H1 (cell line): ENCODE measurements around the gene OBSCN. TPM values are rescaled to one million over a fixed set of nuclear protein-coding genes. Genes with fewer than 3 reads are reported as not detected.

Experiments
- CTCF ChIA-PET: fragments of 300-600 bp; sonication (Branson Sonifier 250); formaldehyde crosslinking; loops from one replicate; lab custom pipeline; 2021; ENCODE audit not compliant: partially characterized antibody; lab: Charles Lee
- POLR2A ChIA-PET: fragments of 300-600 bp; sonication (Branson Sonifier 250); formaldehyde crosslinking; loops from one replicate; lab custom pipeline; 2021; ENCODE audit warnings: inconsistent platforms; ENCODE audit not compliant: partially characterized antibody; lab: Charles Lee
- DNase-seq, 2 experiments: peaks; one replicate each; pipeline versions ENCODE4 v3.0.0 to v3.0.0-alpha.2; 2010 to 2022; ENCODE audit warnings: low spot score in 2 of 2, low read depth in 1 of 2, mixed read lengths in 1 of 2
- FAIRE-seq: peaks from 2 replicates; lab custom pipeline; 2011; peaks lifted over from hg19 to GRCh38; lab: Jason Lieb, UNC
- H2AFZ ChIP-seq: 2 replicates; pipeline ENCODE4 v1.8.1; 2012; ENCODE audit warnings: low read length, inconsistent platforms
- H2AK5ac ChIP-seq: 2 replicates; pipeline ENCODE4 v1.6.1; 2013; ENCODE audit warnings: low read depth, low read length
- H2BK120ac ChIP-seq: replicated peaks from 2 replicates; pipeline ENCODE3; 2013; ENCODE audit warnings: low read depth, low read length, inconsistent platforms
- H2BK12ac ChIP-seq: 2 replicates; pipeline ENCODE4 v1.6.1; 2013; ENCODE audit warnings: low read depth, low read length
- H2BK15ac ChIP-seq: 2 replicates; pipeline ENCODE4 v1.6.1; 2013; ENCODE audit warnings: low read length
- H2BK20ac ChIP-seq: 2 replicates; pipeline ENCODE4 v1.6.1; 2013; ENCODE audit warnings: low read length
- H2BK5ac ChIP-seq: 2 replicates; pipeline ENCODE4 v1.6.1; 2013; ENCODE audit warnings: low read depth, low read length
- H3K14ac ChIP-seq: 2 replicates; pipeline ENCODE4 v1.6.1; 2013; ENCODE audit warnings: inconsistent platforms; ENCODE audit not compliant: insufficient read length
- H3K18ac ChIP-seq: 2 replicates; pipeline ENCODE4 v1.6.1; 2013; ENCODE audit warnings: low read length; ENCODE audit errors: extremely low read depth
- H3K23ac ChIP-seq: 2 replicates; pipeline ENCODE4 v1.6.1; 2013; ENCODE audit warnings: inconsistent platforms; ENCODE audit not compliant: insufficient read length
- H3K23me2 ChIP-seq: 2 replicates; pipeline ENCODE4 v1.6.1; 2013; ENCODE audit warnings: low read depth, low read length
- H3K27ac ChIP-seq: 2 replicates; pipeline ENCODE4 v1.6.1; 2011; ENCODE audit warnings: low read depth, low read length, inconsistent platforms
- H3K27me3 ChIP-seq, 4 experiments: replicated peaks in 1 of 4; 1 replicate in 1 of 4; 2 replicates in 3 of 4; pipeline versions ENCODE4 v1.6.1 to v1.8.1; 2011 to 2013; ENCODE audit warnings: low read length in 3 of 4, mild to moderate bottlenecking in 3 of 4, inconsistent platforms in 2 of 4, mixed read lengths in 2 of 4, moderate library complexity in 1 of 4; ENCODE audit not compliant: control insufficient read depth in 3 of 4, insufficient read depth in 3 of 4; ENCODE audit errors: extremely low read depth in 1 of 4
- H3K36me3 ChIP-seq, 4 experiments: 2 replicates each; pipeline versions ENCODE4 v1.6.1 to v1.8.1; 2011 to 2013; ENCODE audit warnings: mild to moderate bottlenecking in 4 of 4, low read length in 3 of 4, moderate library complexity in 2 of 4, control low read depth in 1 of 4, inconsistent platforms in 1 of 4; ENCODE audit not compliant: insufficient read depth in 4 of 4, control insufficient read depth in 2 of 4
- H3K4ac ChIP-seq: replicated peaks from 2 replicates; pipeline ENCODE3; 2013; ENCODE audit warnings: low read length, low read depth, mixed read lengths, inconsistent platforms; ENCODE audit not compliant: insufficient read length
- H3K4me1 ChIP-seq, 4 experiments: replicated peaks in 1 of 4; 1 replicate in 1 of 4; 2 replicates in 3 of 4; pipeline versions ENCODE4 v1.6.1 to v1.8.1; 2011 to 2013; ENCODE audit warnings: low read length in 3 of 4, inconsistent platforms in 2 of 4, mixed read lengths in 1 of 4; ENCODE audit not compliant: insufficient read depth in 4 of 4, control insufficient read depth in 3 of 4
- H3K4me2 ChIP-seq, 2 experiments: 2 replicates each; pipeline versions ENCODE4 v1.6.1 to v1.8.1; 2011 to 2013; ENCODE audit warnings: low read depth in 2 of 2, low read length in 2 of 2, control low read depth in 1 of 2, inconsistent platforms in 1 of 2, mild to moderate bottlenecking in 1 of 2; ENCODE audit not compliant: insufficient read depth in 1 of 2
- H3K4me3 ChIP-seq, 4 experiments: fragments of 200-600, 300-600 bp in 1 of 4; sonication (generic), shearing (Covaris generic), sonication (Bioruptor Twin) in 1 of 4; 2 replicates each; pipeline versions ENCODE4 v1.5.1 to v1.8.1; 2011 to 2016; ENCODE audit warnings: low read length in 4 of 4, low read depth in 3 of 4, control low read depth in 2 of 4, inconsistent platforms in 2 of 4, mild to moderate bottlenecking in 2 of 4, mixed read lengths in 1 of 4, moderate library complexity in 1 of 4; ENCODE audit not compliant: insufficient read depth in 2 of 4; ENCODE audit errors: extremely low read depth in 1 of 4
- H3K56ac ChIP-seq: replicated peaks from 2 replicates; pipeline ENCODE3; 2013; ENCODE audit warnings: low read depth, mild to moderate bottlenecking, mixed read lengths, low read length, inconsistent platforms; ENCODE audit not compliant: insufficient read length
- H3K79me1 ChIP-seq: 2 replicates; pipeline ENCODE4 v1.6.1; 2013; ENCODE audit warnings: low read depth, low read length, control low read depth
- H3K79me2 ChIP-seq, 2 experiments: 2 replicates each; pipeline versions ENCODE4 v1.6.1 to v1.8.1; 2012 to 2013; ENCODE audit warnings: low read length in 2 of 2, mild to moderate bottlenecking in 2 of 2, inconsistent platforms in 1 of 2; ENCODE audit not compliant: insufficient read depth in 2 of 2, control insufficient read depth in 1 of 2
- H3K9ac ChIP-seq, 4 experiments: replicated peaks in 1 of 4; 1 replicate in 1 of 4; 2 replicates in 3 of 4; pipeline versions ENCODE4 v1.6.1 to v1.8.1; 2011 to 2013; ENCODE audit warnings: low read depth in 3 of 4, low read length in 3 of 4, control low read depth in 2 of 4, mild to moderate bottlenecking in 2 of 4, moderate library complexity in 2 of 4, inconsistent platforms in 1 of 4; ENCODE audit errors: extremely low read depth in 1 of 4
- H3K9me3 ChIP-seq, 2 experiments: 2 replicates each; pipeline versions ENCODE4 v1.6.1 to v1.8.1; 2012 to 2013; ENCODE audit warnings: mild to moderate bottlenecking in 2 of 2, moderate library complexity in 2 of 2, control low read depth in 1 of 2, inconsistent platforms in 1 of 2, low read depth in 1 of 2, low read length in 1 of 2, mixed read lengths in 1 of 2; ENCODE audit not compliant: insufficient read depth in 2 of 2
- H4K20me1 ChIP-seq, 2 experiments: replicated peaks in 1 of 2; 2 replicates each; pipeline versions ENCODE3 to v1.8.1; 2011 to 2013; ENCODE audit warnings: inconsistent platforms in 2 of 2, low read length in 2 of 2, mild to moderate bottlenecking in 1 of 2; ENCODE audit not compliant: insufficient read depth in 2 of 2, control insufficient read depth in 1 of 2
- H4K5ac ChIP-seq: 2 replicates; pipeline ENCODE4 v1.6.1; 2013; ENCODE audit warnings: low read length, low read depth, mixed read lengths, inconsistent platforms; ENCODE audit not compliant: insufficient read length
- H4K8ac ChIP-seq: 2 replicates; pipeline ENCODE4 v1.8.0; 2013; ENCODE audit warnings: mild to moderate bottlenecking, moderate library complexity, low read length, inconsistent platforms; ENCODE audit not compliant: insufficient read depth; ENCODE audit errors: extremely low read depth
- H4K91ac ChIP-seq: replicated peaks from 2 replicates; pipeline ENCODE3; 2013; ENCODE audit warnings: low read length, mixed read lengths, inconsistent platforms; ENCODE audit not compliant: insufficient read length
- MAFK ChIP-seq: IDR thresholded peaks from 2 replicates; pipeline ENCODE4 v1.6.1; 2012; ENCODE audit warnings: low read depth, mild to moderate bottlenecking, improper control_type of control experiment, low read length
- WGBS, 2 experiments: shearing (Covaris generic) in 1 of 2; methylation state at CpG; one replicate each; pipeline versions ENCODE4 v1.1.6 to v1.1.7; 2013 to 2015; ENCODE audit warnings: low lambda C conversion rate in 2 of 2, mixed read lengths in 2 of 2, inconsistent platforms in 1 of 2, low coverage in 1 of 2, missing lambda C conversion rate in 1 of 2; ENCODE audit not compliant: insufficient replicate concordance in 2 of 2, insufficient coverage in 1 of 2, insufficient read length in 1 of 2; ENCODE audit errors: extremely low coverage in 1 of 2, missing lambda C conversion rate in 1 of 2; 5-methylcytosine and 5-hydroxymethylcytosine counted together
- polyA plus RNA-seq, 7 experiments: library from polyadenylated mRNA; depleted of rRNA in 3 of 7; stranded (reverse) in 5 of 7; unstranded in 2 of 7; fragments of >200 nt in 5 of 7; fragments of 200-250 nt in 2 of 7; gene quantifications; 1 replicate in 5 of 7; 2 replicates in 1 of 7; 4 replicates in 1 of 7; pipeline versions ENCODE4 v1.2.1 to v1.2.3, GENCODE V29; 2011 to 2013; ENCODE audit warnings: missing spikeins in 2 of 7, mixed read lengths in 2 of 7
- total RNA-seq: library from RNA; stranded (reverse); fragmentation: NEBNext Ultra II Directional; extraction: Animal tissue kit (Norgen Biotek cat#: 25700); gene quantifications from 2 replicates; pipeline ENCODE4 v1.2.1, GENCODE V29; 2021

The OBSCN gene
- total and polyA plus RNA-seq, 2 of the 8 experiments (the other 6 are each of a cell fraction or from before 2014, with no cell fraction given), result 7.5 to 28.4 TPM

DNA sequence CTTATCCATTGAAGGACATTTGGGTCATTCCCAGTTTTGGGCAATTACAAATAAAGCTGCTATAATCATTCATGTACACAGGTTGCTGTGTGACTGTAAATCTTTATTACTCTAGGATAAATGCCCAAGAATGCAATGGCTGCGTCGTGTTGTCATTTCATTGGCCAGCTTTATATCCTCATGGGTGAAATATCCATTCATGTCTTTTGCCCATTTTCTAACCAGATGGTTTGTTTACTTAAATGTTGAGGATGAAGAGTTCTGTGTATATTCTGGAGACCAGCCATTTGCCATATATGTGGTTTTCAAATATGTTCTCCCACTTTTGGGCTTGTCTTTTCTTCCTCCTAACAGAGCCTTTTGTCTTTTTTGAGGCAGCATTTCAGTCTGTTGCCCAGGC is 173.5 kb downstream of the OBSCN start:
- WGBS, 2 experiments, result 97% methylated on average over 2 of the region's 2 CpGs; no CpG with 5 or more reads in 1 of the 2 experiments
- CTCF ChIA-PET, result interaction anchor here (0.9 to 1.9 kb wide), 7 partner anchors 12 to 117 kb away, joined by 3 to 5 read pairs (median 3); a partner anchor contains a TSS
- TF ChIP-seq MAFK, result no peak

More for the DNA sequence above, 173.5 kb downstream of the OBSCN start:
- Histone ChIP-seq H3K14ac (no peak overlapping the region), H3K4me3 (no peak overlapping the region), H2AFZ (no peak overlapping the region), H2BK120ac (no peak overlapping the region), H2BK15ac (no peak overlapping the region), H2BK5ac (no peak overlapping the region), H3K56ac (no peak overlapping the region), H3K9me3 (no peaks in the 10 kb centered on the region), H2AK5ac (no peak overlapping the region), H3K27ac (no peak overlapping the region), H4K5ac (no peak overlapping the region), H3K23me2 (peaks cover 8% of the 10 kb centered on the region; the same call in 1 of the 2 replicates), H2BK12ac (no peak overlapping the region), H3K27me3 (peaks cover 2 to 26% (median 16%) of the 10 kb centered on the region in 4 experiments; a peak in 6 of 7 replicates), H3K4me2 (no peak overlapping the region), H3K4me1 (peaks cover 0 to 10% (median 5%) of the 10 kb centered on the region in 4 experiments; a peak in 5 of 7 replicates), H4K91ac (no peak overlapping the region), H4K20me1 (peaks cover 4% of the 10 kb centered on the region in 2 experiments), H3K23ac (no peak overlapping the region), H3K79me2 (no peaks in the 10 kb centered on the region), H4K8ac (no peak overlapping the region), H3K18ac (no peak overlapping the region), H3K79me1 (no peaks in the 10 kb centered on the region), H2BK20ac (no peak overlapping the region), H3K4ac (no peak overlapping the region), H3K9ac (no peak overlapping the region), H3K36me3 (no peaks in the 10 kb centered on the region)
- POLR2A ChIA-PET, result interaction anchor here (1.2 to 1.7 kb wide), 2 partner anchors 10 to 76 kb away, joined by 5 to 7 read pairs; a partner anchor contains a TSS
- FAIRE-seq (no peak), DNase-seq (no peak)
